GM10266 (cell line): ENCODE measurements around the gene PPEF1.

Experiments
- DNase-seq: peaks from one replicate; pipeline ENCODE4 v3.0.0; 2012; ENCODE audit errors: extremely low spot score
- CTCF ChIP-seq: IDR thresholded peaks from 2 replicates; pipeline ENCODE4 v1.5.1; 2012; ENCODE audit warnings: mild to moderate bottlenecking, low read depth; ENCODE audit not compliant: control insufficient read depth, insufficient read depth; ENCODE audit errors: missing control alignments

The PPEF1 gene

GRCh38 chrX:18871970-18872369 lies 164.5 kb downstream of the PPEF1 start:
- no peak for TF ChIP-seq CTCF
- no peak for DNase-seq

- no peak for TF ChIP-seq CTCF
- no peak for DNase-seq
These were observed 165.2 kb downstream of the PPEF1 start for GRCh38 chrX:18872621-18873020.

- TF ChIP-seq CTCF: no peak
- no peak for DNase-seq
These were observed 165.8 kb downstream of the PPEF1 start for GRCh38 chrX:18873189-18873791.

GRCh38 chrX:18873836-18874235 lies 166.4 kb downstream of the PPEF1 start:
- no peak for DNase-seq
- no peak for TF ChIP-seq CTCF

GRCh38 chrX:18874560-18875255 lies 167.3 kb downstream of the PPEF1 start:
- TF ChIP-seq CTCF: no peak
- no peak for DNase-seq

- no peak for DNase-seq
- TF ChIP-seq CTCF: no peak
These were observed 167.9 kb downstream of the PPEF1 start for GRCh38 chrX:18875256-18875878.

- DNase-seq: no peak
- no peak for TF ChIP-seq CTCF
These were observed 170.0 kb downstream of the PPEF1 start for GRCh38 chrX:18877469-18877868.
